A549 (cell line): ENCODE measurements around the gene ERH. TPM values are rescaled to one million over a fixed set of nuclear protein-coding genes. Genes with fewer than 3 reads are reported as not detected.
"Not testable (repeated sequence)": the region's sequence is repeated elsewhere in the genome, so short reads cannot be mapped to it uniquely, and the experiment has no call there.

Experiments
- ATAC-seq, 2 experiments: fragments of 200-7000 bp in 1 of 2; fragments of >200 bp in 1 of 2; cut with Nextera tagmentation in 1 of 2; cut with Tn5 transposase in 1 of 2; 3 replicates each; pipeline versions ENCODE4 v1.8.0 to v1.9.1; 2018 to 2020; ENCODE audit warnings: mild to moderate bottlenecking in 1 of 2, moderate library complexity in 1 of 2
- CTCF ChIA-PET: fragments of 300-600 bp; sonication (Branson Sonifier 250); formaldehyde crosslinking; extraction: SDS; loops from one replicate; lab custom pipeline; 2021; ENCODE audit warnings: antibody characterized with exemption, inconsistent platforms; lab: Yijun Ruan, JAX
- POLR2A ChIA-PET: fragments of 350-600 bp; formaldehyde crosslinking; extraction: SDS; loops from one replicate; lab custom pipeline; 2021; ENCODE audit warnings: antibody characterized with exemption, inconsistent platforms; lab: Yijun Ruan, JAX
- DNase-seq, 2 experiments: peaks; one replicate each; pipeline versions ENCODE4 v3.0.0 to v3.0.0-alpha.2; 2011 to 2016; ENCODE audit warnings: low read depth in 1 of 2, low spot score in 1 of 2
- FAIRE-seq: peaks from 2 replicates; lab custom pipeline; 2011; peaks lifted over from hg19 to GRCh38; lab: Jason Lieb, UNC
- H3K27ac ChIP-seq, 2 experiments: fragments of >200 bp; sonication (Bioruptor Twin); formaldehyde crosslinking; 3 replicates each; pipeline ENCODE4 v1.5.1; 2016 to 2017
- H3K4me1 ChIP-seq: fragments of >200 bp; sonication (Bioruptor Twin); formaldehyde crosslinking; 3 replicates; pipeline ENCODE4 v1.6.1; 2016
- H3K4me2 ChIP-seq: fragments of >200 bp; sonication (Bioruptor Twin); formaldehyde crosslinking; 3 replicates; pipeline ENCODE4 v1.6.1; 2016
- H3K4me3 ChIP-seq: fragments of >200 bp; sonication (Bioruptor Twin); formaldehyde crosslinking; 3 replicates; pipeline ENCODE4 v1.5.1; 2016
- H3K9me3 ChIP-seq: fragments of >200 bp; sonication (Bioruptor Twin); formaldehyde crosslinking; 3 replicates; pipeline ENCODE4 v1.6.1; 2016
- BCL3 ChIP-seq: fragments of >200 bp; sonication (Bioruptor Twin); formaldehyde crosslinking; IDR thresholded peaks from 3 replicates; pipeline ENCODE4 v1.6.1; 2016
- CEBPB ChIP-seq, 2 experiments: fragments of >200 bp in 1 of 2; sonication (Bioruptor Twin) in 1 of 2; formaldehyde crosslinking in 1 of 2; IDR thresholded peaks; 2 replicates each; pipeline ENCODE4 v1.6.1; 2012 to 2016
- CHD2 ChIP-seq: fragments of 150-350 bp; IDR thresholded peaks from 2 replicates; pipeline ENCODE4 v1.6.1; 2014; ENCODE audit warnings: low read length; ENCODE audit not compliant: partially characterized antibody
- CHD4 ChIP-seq: fragments of 200-600 bp; sonication (generic); IDR thresholded peaks from 2 replicates; pipeline ENCODE4 v1.6.1; 2016; ENCODE audit warnings: antibody characterized with exemption, mild to moderate bottlenecking, borderline replicate concordance
- FOXS1 ChIP-seq: fragments of 250-450 bp; sonication (Bioruptor Pico); IDR thresholded peaks from 2 replicates; pipeline ENCODE4 v1.5.0; 2020; ENCODE audit warnings: mild to moderate bottlenecking, moderate library complexity
- HDAC2 ChIP-seq: fragments of 200-600 bp; sonication (generic); IDR thresholded peaks from 2 replicates; pipeline ENCODE4 v1.6.1; 2016
- HOXB5 ChIP-seq: fragments of 250-450 bp; sonication (Bioruptor Pico); IDR thresholded peaks from 2 replicates; pipeline ENCODE4 v1.5.0; 2020; ENCODE audit warnings: mild to moderate bottlenecking, moderate library complexity
- KDM5A ChIP-seq: fragments of 200-600 bp; sonication (generic); IDR thresholded peaks from 2 replicates; pipeline ENCODE4 v1.6.1; 2016; ENCODE audit warnings: antibody characterized with exemption, mild to moderate bottlenecking
- MAFK ChIP-seq: fragments of 450-650 bp; IDR thresholded peaks from 2 replicates; pipeline ENCODE4 v1.6.1; 2014; ENCODE audit not compliant: partially characterized antibody
- MAX ChIP-seq: IDR thresholded peaks from 2 replicates; pipeline ENCODE4 v1.6.1; 2012
- MAZ ChIP-seq: fragments of 150-350 bp; IDR thresholded peaks from 2 replicates; pipeline ENCODE4 v1.6.1; 2014; ENCODE audit warnings: antibody characterized with exemption, low read depth, low read length, borderline replicate concordance
- PHF8 ChIP-seq: fragments of 200-600 bp; sonication (generic); IDR thresholded peaks from 2 replicates; pipeline ENCODE4 v1.6.1; 2016; ENCODE audit warnings: low read depth, mild to moderate bottlenecking, antibody characterized with exemption, moderate library complexity, borderline replicate concordance
- RARB ChIP-seq: fragments of 250-450 bp; sonication (Bioruptor Pico); IDR thresholded peaks from 2 replicates; pipeline ENCODE4 v1.8.0; 2021; ENCODE audit warnings: mild to moderate bottlenecking, moderate library complexity
- RCOR1 ChIP-seq: fragments of 150-350 bp; IDR thresholded peaks from 2 replicates; pipeline ENCODE4 v1.6.1; 2014; ENCODE audit warnings: antibody characterized with exemption, low read length, low read depth
- RFX5 ChIP-seq: fragments of 450-650 bp; IDR thresholded peaks from 2 replicates; pipeline ENCODE4 v1.7.1; 2014; ENCODE audit warnings: antibody characterized with exemption, mild to moderate bottlenecking, moderate library complexity
- SMC3 ChIP-seq: fragments of >200 bp; sonication (Bioruptor Twin); formaldehyde crosslinking; IDR thresholded peaks from 3 replicates; pipeline ENCODE4 v1.6.1; 2018; ENCODE audit warnings: inconsistent platforms
- TP53 ChIP-seq: fragments of 250-450 bp; sonication (Bioruptor Pico); IDR thresholded peaks from 2 replicates; pipeline ENCODE4 v1.5.0; 2021; ENCODE audit warnings: mild to moderate bottlenecking, moderate library complexity
- WGBS: methylation state at CpG from one replicate; pipeline ENCODE4 v1.1.6; 2017; ENCODE audit errors: missing lambda C conversion rate; 5-methylcytosine and 5-hydroxymethylcytosine counted together
- polyA plus RNA-seq, 4 experiments: library from polyadenylated mRNA; depleted of rRNA in 3 of 4; stranded (reverse); fragments of >200 nt; fragmentation: RNase III in 1 of 4; extraction: RNeasy Plus Mini Kit Qiagen cat#74134 plus additional on column Dnase treatment in 1 of 4; gene quantifications; 2 replicates in 3 of 4; 3 replicates in 1 of 4; pipeline ENCODE4 v1.2.3, GENCODE V29; 2011 to 2017
- TF ChIP-seq, protein P1 (sequence below): fragments of >200 bp; sonication (Bioruptor Twin); formaldehyde crosslinking; IDR thresholded peaks from 2 replicates; pipeline ENCODE4 v1.6.1; 2016

The ERH gene
- polyA plus RNA-seq, 2 of the 4 experiments (the other 2 are of a cell fraction): 377 to 562 TPM

- Histone ChIP-seq H3K4me2 (peak overlapping the region; percentile 87), H3K27ac (peak overlapping the region; percentile 96 to 97), H3K9me3 (no peaks in the 10 kb centered on the region), H3K4me1 (peaks cover 38% of the 10 kb centered on the region), H3K4me3 (peak overlapping the region; percentile 92)
- DNase-seq: no peak
- ChIA-PET POLR2A (interaction anchor here (0.9 to 1.8 kb wide), 5 partner anchors 16 to 207 kb away, joined by 3 to 10 read pairs (median 9); partner anchors contain the start of genes EXD2 and GALNT16), CTCF (interaction anchor here (0.9 to 1.7 kb wide), 3 partner anchors 37 to 156 kb away, joined by 3 to 4 read pairs (median 4); no protein-coding TSS in a partner anchor)
- 2% methylated on average over 16 of the region's 18 CpGs for WGBS
- no peak for FAIRE-seq
- TF ChIP-seq HOXB5 (no peak), PHF8 (peak; percentile 91), KDM5A (peak; percentile 42; the same call in 1 of the 2 replicates), TP53 (CRISPR knock-in tag) (no peak), RARB (CRISPR knock-in tag) (0 out of 2 replicates have a peak, but pooled peaks have one; percentile 42), HDAC2 (no peak)
- peak in 1 of 2 experiments; percentile 55; a peak in 2 of 6 replicates for ATAC-seq
Observed at GRCh38 chr14:69398818-69399210, 715 bp upstream of the ERH start.

GRCh38 chr14:69395929-69396328, 2.2 kb downstream of the ERH start:
- 92% methylated on average over 4 of the region's 4 CpGs for WGBS
- H3K9me3 ChIP-seq: no peaks in the 10 kb centered on the region
- FAIRE-seq (no peak), ATAC-seq (no peak), DNase-seq (no peak)
- POLR2A ChIA-PET: no interaction called here
- H3K4me3 ChIP-seq: no peak overlapping the region
- TF ChIP-seq BCL3 (no peak), CEBPB (IDR thresholded peaks at IDR 0.05) (0 out of 4 replicates have a peak, but pooled peaks of 1 of the 2 experiments have one; percentile 12)
- no peak overlapping the region for H3K27ac ChIP-seq
- H3K4me1 ChIP-seq: peaks cover 28% of the 10 kb centered on the region
- CTCF ChIA-PET: interaction anchor here (1.1 kb wide), 2 partner anchors 11 to 153 kb away, joined by 3 read pairs; no protein-coding TSS in a partner anchor
- peak overlapping the region; percentile 99 for H3K4me2 ChIP-seq

- ChIA-PET CTCF (no interaction called here), POLR2A (no interaction called here)
- ATAC-seq: no peak
- H3K4me2 ChIP-seq: no peak overlapping the region
- no peak overlapping the region for H3K4me3 ChIP-seq
- WGBS: 63% methylated on average over 3 of the region's 3 CpGs
- no peaks in the 10 kb centered on the region for H3K9me3 ChIP-seq
- no peak for TF ChIP-seq HDAC2
- TF ChIP-seq MAZ: no peak
- TF ChIP-seq CHD2: no peak
- no peak for TF ChIP-seq FOXS1
- no peak for TF ChIP-seq MAFK
- no peak for TF ChIP-seq SMC3
- TF ChIP-seq MAX: no peak
- no peak for TF ChIP-seq RARB (CRISPR knock-in tag)
- no peak for TF ChIP-seq RFX5
- no peak for TF ChIP-seq RCOR1
- TF ChIP-seq, protein P1, sequence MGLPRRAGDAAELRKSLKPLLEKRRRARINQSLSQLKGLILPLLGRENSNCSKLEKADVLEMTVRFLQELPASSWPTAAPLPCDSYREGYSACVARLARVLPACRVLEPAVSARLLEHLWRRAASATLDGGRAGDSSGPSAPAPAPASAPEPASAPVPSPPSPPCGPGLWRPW: no peak
- TF ChIP-seq CHD4: no peak
- TF ChIP-seq PHF8: no peak
- no peak for DNase-seq
- no peak for FAIRE-seq
- no peak overlapping the region for H3K27ac ChIP-seq
- H3K4me1 ChIP-seq: peaks cover 14% of the 10 kb centered on the region
Observed at GRCh38 chr14:69392481-69392880, 5.6 kb downstream of the ERH start.

GRCh38 chr14:69391400-69391799, 6.7 kb downstream of the ERH start:
- H3K4me2 ChIP-seq, H3K9me3 ChIP-seq, DNase-seq, H3K27ac ChIP-seq, CTCF ChIA-PET, H3K4me1 ChIP-seq, H3K4me3 ChIP-seq, FAIRE-seq, ATAC-seq: not testable (repeated sequence)
- POLR2A ChIA-PET: interaction anchor here (0.7 kb wide), 1 partner anchor 68 kb away, joined by 3 read pairs; no protein-coding TSS in a partner anchor
- TF ChIP-seq CEBPB (IDR thresholded peaks at IDR 0.05): 0 out of 4 replicates have a peak, but pooled peaks of 1 of the 2 experiments have one; percentile 4
- 82% methylated on average over 8 of the region's 8 CpGs for WGBS
